H9 (cell line): Measurements from ENCODE around the gene NAA35. TPM values are rescaled to one million over a fixed set of nuclear protein-coding genes. Genes with fewer than 3 reads are reported as not detected.

Experiments
- DNase-seq: peaks from one replicate; pipeline ENCODE4 v3.0.0-alpha.2; 2017
- H2AFZ ChIP-seq: one replicate; pipeline ENCODE4 v1.6.1; 2013; ENCODE audit warnings: mild to moderate bottlenecking, low read length, control low read depth, moderate library complexity
- H2AK5ac ChIP-seq: 2 replicates; pipeline ENCODE4 v1.6.1; 2013; ENCODE audit warnings: low read length, control low read depth, mixed read lengths; ENCODE audit not compliant: insufficient read length
- H2BK120ac ChIP-seq: one replicate; pipeline ENCODE4 v1.6.1; 2013; ENCODE audit warnings: low read depth, mild to moderate bottlenecking, low read length, control low read depth, inconsistent platforms; ENCODE audit not compliant: poor library complexity, severe bottlenecking
- H2BK12ac ChIP-seq: 2 replicates; pipeline ENCODE4 v1.6.1; 2013; ENCODE audit warnings: low read length, control low read depth, mixed read lengths, low read depth; ENCODE audit not compliant: insufficient read length
- H2BK15ac ChIP-seq: 2 replicates; pipeline ENCODE4 v1.6.1; 2013; ENCODE audit warnings: low read depth, low read length, control low read depth
- H2BK20ac ChIP-seq: one replicate; pipeline ENCODE4 v1.6.1; 2013; ENCODE audit warnings: low read depth, mild to moderate bottlenecking, low read length, control low read depth, inconsistent platforms; ENCODE audit not compliant: poor library complexity, severe bottlenecking
- H2BK5ac ChIP-seq: 2 replicates; pipeline ENCODE4 v1.6.1; 2013; ENCODE audit warnings: low read length, control low read depth, mixed read lengths; ENCODE audit not compliant: insufficient read length
- H3K14ac ChIP-seq: 2 replicates; pipeline ENCODE4 v1.6.1; 2013; ENCODE audit warnings: low read length, control low read depth; ENCODE audit not compliant: insufficient read depth
- H3K18ac ChIP-seq: 2 replicates; pipeline ENCODE4 v1.6.1; 2013; ENCODE audit warnings: low read depth, mild to moderate bottlenecking, mixed read lengths, low read length, control low read depth; ENCODE audit not compliant: insufficient read length
- H3K23ac ChIP-seq: 2 replicates; pipeline ENCODE4 v1.6.1; 2013; ENCODE audit warnings: low read length, control low read depth, mixed read lengths, low read depth; ENCODE audit not compliant: insufficient read length
- H3K23me2 ChIP-seq: 2 replicates; pipeline ENCODE4 v1.6.1; 2013; ENCODE audit warnings: low read depth, mild to moderate bottlenecking, mixed read lengths, low read length, control low read depth; ENCODE audit not compliant: insufficient read length, poor library complexity, severe bottlenecking
- H3K27ac ChIP-seq: 2 replicates; pipeline ENCODE4 v1.5.1; 2013; ENCODE audit warnings: low read length, control low read depth, mixed read lengths, low read depth; ENCODE audit not compliant: insufficient read length
- H3K27me3 ChIP-seq: 2 replicates; pipeline ENCODE4 v1.6.1; 2013; ENCODE audit warnings: low read length, control low read depth, inconsistent platforms; ENCODE audit not compliant: insufficient read depth
- H3K4ac ChIP-seq: 2 replicates; pipeline ENCODE4 v1.6.1; 2013; ENCODE audit warnings: low read depth, mild to moderate bottlenecking, control low read depth, inconsistent platforms, low read length, moderate library complexity
- H3K4me1 ChIP-seq: 2 replicates; pipeline ENCODE4 v1.6.1; 2013; ENCODE audit warnings: low read length, control low read depth, inconsistent platforms; ENCODE audit not compliant: insufficient read depth
- H3K4me2 ChIP-seq: 2 replicates; pipeline ENCODE4 v1.6.1; 2013; ENCODE audit warnings: low read length, control low read depth, mixed read lengths; ENCODE audit not compliant: insufficient read length, insufficient read depth
- H3K56ac ChIP-seq: 2 replicates; pipeline ENCODE4 v1.6.1; 2013; ENCODE audit warnings: low read depth, mild to moderate bottlenecking, mixed read lengths, low read length, control low read depth; ENCODE audit not compliant: insufficient read length
- H3K79me1 ChIP-seq: 2 replicates; pipeline ENCODE4 v1.6.1; 2013; ENCODE audit warnings: low read depth, mild to moderate bottlenecking, moderate library complexity, low read length, control low read depth, inconsistent platforms; ENCODE audit not compliant: insufficient read depth, poor library complexity, severe bottlenecking
- H3K79me2 ChIP-seq: 2 replicates; pipeline ENCODE4 v1.6.1; 2013; ENCODE audit warnings: low read length, control low read depth, inconsistent platforms; ENCODE audit not compliant: insufficient read depth
- H3K9ac ChIP-seq: 2 replicates; pipeline ENCODE4 v1.6.1; 2013; ENCODE audit warnings: low read length, control low read depth, mixed read lengths; ENCODE audit not compliant: insufficient read length; ENCODE audit errors: extremely low read depth
- H3K9me3 ChIP-seq: one replicate; pipeline ENCODE4 v1.6.1; 2013; ENCODE audit warnings: low read depth, low read length, inconsistent platforms; ENCODE audit not compliant: control insufficient read depth
- H3T11ph ChIP-seq: one replicate; pipeline ENCODE4 v1.6.1; 2013; ENCODE audit warnings: mild to moderate bottlenecking, low read length, control low read depth, inconsistent platforms
- H4K20me1 ChIP-seq: one replicate; pipeline ENCODE4 v1.6.1; 2013; ENCODE audit not compliant: control insufficient read depth, insufficient read length, insufficient read depth
- H4K5ac ChIP-seq: 2 replicates; pipeline ENCODE4 v1.6.1; 2013; ENCODE audit warnings: low read depth, mild to moderate bottlenecking, mixed read lengths, low read length, control low read depth; ENCODE audit not compliant: insufficient read length
- H4K8ac ChIP-seq: replicated peaks from 2 replicates; pipeline ENCODE4 v1.6.1; 2013; ENCODE audit warnings: low read length, control low read depth, mixed read lengths, low read depth; ENCODE audit not compliant: insufficient read length
- H4K91ac ChIP-seq: 2 replicates; pipeline ENCODE4 v1.6.1; 2013; ENCODE audit warnings: low read depth, mild to moderate bottlenecking, moderate library complexity, mixed read lengths, low read length, control low read depth; ENCODE audit not compliant: insufficient read length
- H3K27ac Mint-ChIP-seq, 3 experiments: 2 replicates in 2 of 3; 3 replicates in 1 of 3; pipeline ENCODE4 v1.8.0; 2020 to 2021; ENCODE audit warnings: mixed read lengths in 3 of 3, mild to moderate bottlenecking in 1 of 3, moderate library complexity in 1 of 3
- H3K27me3 Mint-ChIP-seq: 2 replicates; pipeline ENCODE4 v1.8.0; 2021; ENCODE audit warnings: low read depth, mild to moderate bottlenecking, moderate library complexity, mixed read lengths
- H3K36me3 Mint-ChIP-seq, 3 experiments: 2 replicates in 2 of 3; 3 replicates in 1 of 3; pipeline ENCODE4 v1.8.0; 2020 to 2021; ENCODE audit warnings: low read depth in 3 of 3, mixed read lengths in 3 of 3; ENCODE audit not compliant: insufficient read depth in 1 of 3
- H3K4me1 Mint-ChIP-seq, 2 experiments: 2 replicates each; pipeline ENCODE4 v1.8.0; 2020; ENCODE audit warnings: mixed read lengths in 2 of 2
- H3K4me3 Mint-ChIP-seq, 2 experiments: 2 replicates in 1 of 2; 3 replicates in 1 of 2; pipeline ENCODE4 v1.8.0; 2020 to 2021; ENCODE audit warnings: mild to moderate bottlenecking in 2 of 2, mixed read lengths in 2 of 2, moderate library complexity in 1 of 2
- H3K9me3 Mint-ChIP-seq, 2 experiments: 2 replicates in 1 of 2; 3 replicates in 1 of 2; pipeline ENCODE4 v1.8.0; 2020; ENCODE audit warnings: mild to moderate bottlenecking in 2 of 2, mixed read lengths in 2 of 2, moderate library complexity in 1 of 2
- CTCF ChIP-seq: fragments of 200-600 bp; sonication (generic); conservative IDR thresholded peaks from 3 replicates; pipeline ENCODE4 v1.8.0; 2021; ENCODE audit warnings: antibody characterized with exemption, mild to moderate bottlenecking
- WGBS: extraction: QIAGEN DNeasy Blood & Tissue Kit; methylation state at CpG from one replicate; pipeline ENCODE4 v1.1.7; 2013; ENCODE audit warnings: missing lambda C conversion rate, low lambda C conversion rate, mixed read lengths; ENCODE audit not compliant: insufficient read length; ENCODE audit errors: extremely low coverage; 5-methylcytosine and 5-hydroxymethylcytosine counted together
- total RNA-seq: library from RNA; stranded (reverse); gene quantifications from 2 replicates; pipeline ENCODE4 v1.2.1, GENCODE V29; 2021

NAA35 gene
- total RNA-seq, 1 experiment from 2014 or later: 38.6 TPM

GRCh38 chr9:85898332-85898731, 42.6 kb upstream of the NAA35 start:
- Histone ChIP-seq H3K27ac (no peak overlapping the region), H2AK5ac (no peak overlapping the region), H2BK120ac (no peak overlapping the region), H3K14ac (no peak overlapping the region), H3K23ac (no peak overlapping the region), H3K9me3 (no peaks in the 10 kb centered on the region), H3K23me2 (no peaks in the 10 kb centered on the region), H3T11ph (no peak overlapping the region), H3K56ac (no peak overlapping the region), H4K91ac (no peak overlapping the region), H3K18ac (no peak overlapping the region), H3K4me2 (no peak overlapping the region), H2BK20ac (no peak overlapping the region), H4K20me1 (no peaks in the 10 kb centered on the region), H4K8ac (no peak overlapping the region), H4K5ac (no peak overlapping the region), H3K4me1 (no peaks in the 10 kb centered on the region), H2BK15ac (no peak overlapping the region), H3K79me1 (no peaks in the 10 kb centered on the region), H3K79me2 (no peaks in the 10 kb centered on the region), H2BK12ac (no peak overlapping the region), H2BK5ac (no peak overlapping the region), H3K4ac (no peak overlapping the region), H2AFZ (no peak overlapping the region), H3K9ac (no peak overlapping the region), H3K27me3 (no peaks in the 10 kb centered on the region)
- Mint-ChIP-seq H3K36me3 (no peaks in the 10 kb centered on the region; a peak in 1 of 7 replicates), H3K4me3 (no peak overlapping the region), H3K27ac (no peak overlapping the region), H3K4me1 (no peaks in the 10 kb centered on the region), H3K9me3 (peaks cover 0 to 2% of the 10 kb centered on the region in 2 experiments; a peak in 3 of 5 replicates), H3K27me3 (no peaks in the 10 kb centered on the region)
- DNase-seq: no peak
- WGBS: no CpG with 5 or more reads among the region's 6 CpGs
- no peak for TF ChIP-seq CTCF
